Measurements from ENCODE around the gene CPNE6.

DNA sequence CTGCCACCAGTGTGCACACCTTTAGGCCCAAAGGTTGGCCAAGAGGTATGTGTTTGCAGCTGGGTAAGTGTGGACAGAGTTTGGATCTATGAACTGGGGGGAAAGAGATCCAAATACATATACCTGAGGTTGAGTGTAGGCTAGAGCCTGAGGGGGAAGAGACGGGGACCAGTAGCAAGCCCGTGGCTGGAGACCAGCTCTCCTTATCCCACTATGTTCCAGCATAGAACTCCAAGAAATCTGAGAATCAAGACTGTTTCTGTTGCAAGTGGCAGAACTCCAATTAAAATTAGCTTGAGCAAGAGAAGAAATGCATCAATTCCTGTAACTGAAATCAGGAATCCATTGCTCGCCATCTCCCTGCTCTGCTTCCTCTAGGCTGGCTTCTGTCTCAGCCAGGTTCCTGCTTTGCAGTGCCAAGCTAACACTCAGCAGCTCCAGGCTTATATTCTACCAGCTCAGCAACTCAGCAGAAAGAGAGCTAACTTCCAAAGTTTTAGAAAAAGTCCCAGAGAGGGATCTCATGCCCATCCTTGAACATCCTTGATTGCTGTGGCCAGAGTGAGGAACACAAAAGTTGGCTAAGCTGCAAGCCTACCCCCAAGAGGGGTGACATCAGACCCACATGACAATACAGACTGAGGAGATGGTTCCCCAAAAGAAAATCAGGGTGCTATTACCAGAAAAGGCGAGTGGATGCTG lies 21.3 kb downstream of the CPNE6 start:
- TF ChIP-seq POLR2A (IDR thresholded peaks at IDR 0.05): no peak
- TF ChIP-seq, protein P1, sequence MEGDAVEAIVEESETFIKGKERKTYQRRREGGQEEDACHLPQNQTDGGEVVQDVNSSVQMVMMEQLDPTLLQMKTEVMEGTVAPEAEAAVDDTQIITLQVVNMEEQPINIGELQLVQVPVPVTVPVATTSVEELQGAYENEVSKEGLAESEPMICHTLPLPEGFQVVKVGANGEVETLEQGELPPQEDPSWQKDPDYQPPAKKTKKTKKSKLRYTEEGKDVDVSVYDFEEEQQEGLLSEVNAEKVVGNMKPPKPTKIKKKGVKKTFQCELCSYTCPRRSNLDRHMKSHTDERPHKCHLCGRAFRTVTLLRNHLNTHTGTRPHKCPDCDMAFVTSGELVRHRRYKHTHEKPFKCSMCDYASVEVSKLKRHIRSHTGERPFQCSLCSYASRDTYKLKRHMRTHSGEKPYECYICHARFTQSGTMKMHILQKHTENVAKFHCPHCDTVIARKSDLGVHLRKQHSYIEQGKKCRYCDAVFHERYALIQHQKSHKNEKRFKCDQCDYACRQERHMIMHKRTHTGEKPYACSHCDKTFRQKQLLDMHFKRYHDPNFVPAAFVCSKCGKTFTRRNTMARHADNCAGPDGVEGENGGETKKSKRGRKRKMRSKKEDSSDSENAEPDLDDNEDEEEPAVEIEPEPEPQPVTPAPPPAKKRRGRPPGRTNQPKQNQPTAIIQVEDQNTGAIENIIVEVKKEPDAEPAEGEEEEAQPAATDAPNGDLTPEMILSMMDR (IDR thresholded peaks at IDR 0.05): no peak
